NCI-H2107 treated with DMSO at 0.1 percent for 48 hours (cell line): ENCODE data around the gene PTK7.

Experiments
- DNase-seq: peaks from one replicate; lab custom pipeline; 2025; ENCODE audit not compliant: unreplicated experiment; lab: John Stamatoyannopoulos, UW

The PTK7 gene

DNA sequence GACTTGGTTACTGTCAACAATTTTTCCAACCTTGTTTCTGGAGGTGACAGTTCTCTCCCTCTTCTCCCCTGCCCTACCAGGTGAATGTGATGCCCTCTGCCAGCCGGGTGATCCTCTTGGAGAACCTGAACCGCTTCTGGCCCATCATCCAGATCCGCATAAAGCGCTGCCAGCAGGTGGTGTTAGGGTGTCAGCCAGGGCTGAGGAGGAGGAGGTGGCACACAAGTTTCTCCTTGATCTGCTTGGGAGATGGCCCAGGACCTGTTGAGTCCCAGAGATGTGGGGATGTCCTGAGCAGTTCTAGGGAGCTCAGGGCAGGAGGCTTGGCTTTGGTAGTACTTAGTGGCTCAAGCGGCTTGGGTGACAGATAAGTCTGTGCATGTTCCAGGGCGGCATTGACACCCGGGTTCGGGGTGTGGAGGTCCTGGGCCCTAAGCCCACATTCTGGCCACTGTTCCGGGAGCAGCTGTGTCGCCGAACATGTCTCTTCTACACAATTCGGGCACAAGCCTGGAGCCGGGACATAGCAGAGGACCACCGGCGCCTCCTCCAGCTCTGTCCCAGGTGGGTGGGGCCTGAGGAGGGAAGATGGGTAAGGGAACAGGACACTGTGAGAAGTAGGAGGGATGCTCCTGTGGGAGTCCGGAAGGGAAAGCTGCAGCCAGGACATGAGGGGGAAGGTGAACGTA is 127.1 kb downstream of the PTK7 start:
- DNase-seq = no peak

DNA sequence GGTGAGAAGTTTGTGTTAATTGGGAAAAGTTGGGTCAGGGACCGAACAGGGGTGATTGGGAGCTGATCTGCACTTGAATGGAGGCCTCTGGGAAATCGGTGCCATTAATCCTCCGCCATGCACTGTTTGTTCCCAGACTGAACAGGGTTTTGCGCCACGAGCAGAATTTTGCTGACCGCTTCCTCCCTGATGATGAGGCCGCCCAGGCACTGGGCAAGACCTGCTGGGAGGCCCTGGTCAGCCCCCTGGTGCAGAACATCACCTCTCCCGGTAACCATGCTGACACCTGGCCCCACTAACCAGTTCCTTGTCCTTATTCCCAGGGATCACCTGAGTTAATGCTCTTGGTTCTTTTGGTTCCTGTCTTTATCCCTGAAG is 127.6 kb downstream of the PTK7 start:
- DNase-seq = no peak

DNA sequence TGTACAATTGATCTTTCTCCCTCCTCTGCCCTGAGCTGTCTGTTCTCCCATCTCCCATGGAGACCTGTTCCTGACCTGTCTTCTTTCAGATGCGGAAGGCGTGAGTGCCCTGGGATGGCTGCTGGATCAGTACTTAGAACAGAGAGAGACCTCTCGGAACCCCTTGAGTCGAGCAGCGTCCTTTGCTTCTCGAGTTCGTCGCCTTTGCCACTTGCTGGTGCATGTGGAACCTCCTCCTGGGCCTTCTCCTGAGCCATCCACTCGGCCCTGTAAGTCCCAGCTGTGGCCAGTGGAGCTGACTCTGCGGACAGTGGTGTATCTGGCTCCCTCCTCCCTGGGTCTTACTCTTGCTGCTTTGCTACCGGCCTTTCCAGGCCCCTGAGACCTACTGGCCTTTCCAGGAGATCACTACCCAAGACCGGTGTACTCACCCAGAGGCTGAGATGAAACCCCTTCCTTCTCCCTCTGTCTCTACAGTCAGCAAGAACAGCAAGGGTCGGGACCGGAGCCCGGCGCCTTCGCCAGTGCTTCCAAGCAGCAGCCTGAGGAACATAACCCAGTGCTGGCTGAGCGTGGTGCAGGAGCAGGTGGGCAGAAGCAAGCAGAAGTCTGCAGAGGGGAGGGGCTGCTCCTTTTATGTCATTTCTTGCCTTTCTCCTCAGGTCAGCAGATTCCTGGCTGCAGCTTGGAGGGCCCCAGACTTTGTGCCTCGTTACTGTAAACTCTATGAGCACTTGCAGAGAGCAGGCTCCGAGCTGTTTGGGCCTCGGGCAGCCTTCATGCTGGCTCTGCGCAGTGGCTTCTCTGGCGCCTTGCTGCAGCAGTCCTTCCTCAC is 128.4 kb downstream of the PTK7 start:
- no peak for DNase-seq

DNA sequence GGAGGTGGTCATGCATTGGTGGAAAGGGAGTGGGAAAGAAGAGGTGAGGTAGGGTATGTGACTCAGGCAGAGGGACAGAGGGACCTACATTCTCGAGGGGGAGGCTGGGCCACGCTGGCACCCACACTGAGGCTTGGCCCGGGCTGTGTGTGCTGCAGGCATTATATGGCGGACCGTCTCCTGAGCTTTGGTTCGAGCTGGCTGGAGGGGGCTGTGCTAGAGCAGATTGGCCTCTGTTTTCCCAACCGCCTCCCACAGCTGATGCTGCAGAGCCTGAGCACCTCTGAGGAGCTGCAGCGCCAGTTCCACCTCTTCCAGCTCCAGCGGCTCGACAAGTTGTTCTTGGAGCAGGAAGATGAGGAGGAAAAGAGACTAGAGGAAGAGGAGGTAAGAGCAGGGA is 129.7 kb downstream of the PTK7 start:
- no peak for DNase-seq

DNA sequence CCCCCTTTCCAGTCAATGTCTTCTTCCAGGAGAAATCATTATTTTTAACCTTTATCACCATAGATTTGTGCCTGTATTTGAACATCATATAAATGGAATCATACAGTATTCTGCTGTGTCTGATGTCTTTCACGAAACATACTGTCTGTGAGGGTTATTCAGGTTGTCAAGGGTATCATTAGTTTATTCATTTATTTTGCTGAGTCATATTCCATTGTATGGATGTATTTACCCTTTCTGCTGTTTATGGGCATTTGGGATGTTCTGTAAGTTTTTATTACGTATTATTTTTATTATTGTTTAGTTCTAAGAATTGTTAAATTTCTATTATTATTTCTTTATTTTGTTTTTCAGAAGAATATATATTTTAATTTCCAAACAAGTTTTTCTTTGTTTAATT is 131.2 kb downstream of the PTK7 start:
- no peak for DNase-seq
